Fibroblast of skin of back (primary cell): ENCODE measurements around the gene LMBRD2.
A peak's percentile ranks its signal among the peaks of the same experiment; 100 is the strongest.
"Not testable (repeated sequence)": the region's sequence is repeated elsewhere in the genome, so short reads cannot be mapped to it uniquely, and the experiment has no call there.

Experiments used
- DNase-seq: peaks from one replicate; pipeline ENCODE4 v3.0.0-alpha.2; 2013

LMBRD2 gene

DNA sequence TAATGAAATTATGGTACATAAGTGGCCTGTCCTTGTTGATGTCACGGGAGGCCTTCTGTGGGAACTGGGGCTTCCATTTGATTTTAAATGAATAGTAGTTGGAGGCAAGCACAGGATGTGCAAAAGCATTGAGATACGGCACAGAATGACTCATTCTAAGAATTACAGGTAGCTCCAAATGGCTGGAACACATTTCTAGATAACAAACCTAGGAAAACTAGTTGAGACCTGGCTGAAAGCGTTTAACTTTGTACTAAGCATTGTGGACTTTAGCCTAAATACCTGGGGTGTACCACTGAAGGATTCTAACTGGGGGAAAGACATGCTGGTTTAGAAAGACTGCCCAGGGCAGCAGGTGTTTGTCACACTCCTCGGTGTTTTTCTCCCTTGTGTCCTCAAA, 9.7 kb upstream of the LMBRD2 start:
- DNase-seq: no peak

DNA sequence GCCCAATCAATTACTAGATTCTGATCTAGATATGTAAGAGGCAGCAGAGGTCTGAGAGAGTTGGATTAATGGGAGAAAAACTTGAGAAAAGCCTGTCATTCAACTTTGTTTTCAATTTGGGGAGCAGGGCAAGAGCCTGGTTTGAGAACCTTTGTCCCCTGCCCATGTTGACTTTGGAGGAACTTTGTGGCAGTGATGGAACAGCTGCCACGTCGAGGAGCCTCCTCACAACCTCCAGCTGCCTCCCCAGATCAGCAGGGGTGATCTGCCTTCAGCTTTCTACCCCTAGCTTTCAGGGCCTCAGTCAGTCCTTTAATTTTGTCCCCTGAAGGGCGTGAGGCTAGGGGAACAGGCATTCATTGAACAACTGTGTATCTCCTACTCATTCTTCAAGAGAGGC, 8.9 kb upstream of the LMBRD2 start:
- DNase-seq: no peak

GRCh38 chr5:36158144-36158543, 6.5 kb upstream of the LMBRD2 start:
- peak; percentile 13 for DNase-seq

GRCh38 chr5:36156619-36157018, 4.9 kb upstream of the LMBRD2 start:
- DNase-seq: peak; percentile 93

GRCh38 chr5:36156121-36156601, 4.5 kb upstream of the LMBRD2 start:
- no peak for DNase-seq

GRCh38 chr5:36155291-36155690, 3.6 kb upstream of the LMBRD2 start:
- no peak for DNase-seq

DNA sequence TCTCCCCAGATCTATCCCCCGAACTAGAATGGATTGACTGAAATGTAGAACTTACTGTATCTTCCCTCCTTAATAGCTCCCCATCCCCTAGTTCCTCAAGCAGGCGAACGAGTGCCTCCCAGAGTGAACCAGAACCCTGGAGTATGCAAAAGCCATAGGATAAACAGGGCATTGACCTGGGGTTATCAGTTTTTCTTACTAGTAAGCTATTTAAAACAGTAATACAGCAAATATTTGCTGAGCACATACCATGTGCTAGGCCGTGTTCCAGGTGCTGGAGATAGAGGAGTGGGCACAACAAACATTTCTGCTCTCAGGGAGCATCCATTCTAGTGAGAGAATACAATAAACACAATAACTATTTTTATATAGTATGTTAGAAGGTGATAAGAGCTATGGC, 2.0 kb upstream of the LMBRD2 start:
- no peak for DNase-seq

DNA sequence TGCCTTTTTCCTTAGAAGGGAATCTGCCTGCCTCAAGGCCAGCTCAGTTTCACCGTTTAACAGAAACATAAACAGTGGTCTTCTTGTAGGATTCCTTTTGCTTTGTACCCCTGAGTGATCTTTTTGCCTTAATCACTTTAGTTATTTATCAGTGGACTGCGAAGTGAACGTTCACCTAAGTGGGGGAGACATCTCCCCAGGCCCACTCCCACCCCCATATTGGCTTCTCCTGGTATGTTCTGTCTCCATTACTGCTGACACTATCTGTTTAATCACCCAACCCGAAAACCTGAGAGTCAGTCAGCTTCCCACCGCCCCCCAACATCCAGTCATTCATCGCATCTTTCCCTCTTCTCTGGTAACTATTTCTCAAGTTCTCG, 1.6 kb upstream of the LMBRD2 start:
- no peak for DNase-seq

- DNase-seq: peak; percentile 29
These were observed 924 bp upstream of the LMBRD2 start for GRCh38 chr5:36152324-36153297.

GRCh38 chr5:36150676-36151433, 832 bp downstream of the LMBRD2 start:
- DNase-seq: peak; percentile 51

DNA sequence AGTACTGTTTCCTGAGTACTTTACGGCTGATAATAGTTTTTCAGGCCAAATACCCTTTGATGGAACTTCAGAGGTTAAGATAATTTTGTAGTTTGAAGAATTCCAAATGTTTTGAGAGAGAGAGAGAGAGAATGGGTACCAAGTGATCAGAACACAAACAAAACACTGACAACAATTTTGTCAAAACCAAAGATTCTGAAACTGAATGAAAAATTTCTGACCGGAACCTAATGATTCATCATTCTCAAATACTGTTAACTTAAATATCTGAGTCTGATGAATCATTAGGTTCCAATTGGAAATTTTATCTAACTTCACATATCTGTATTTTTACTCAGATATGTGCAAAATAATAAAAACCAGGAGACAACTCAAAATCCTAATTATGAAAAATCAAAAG, 4.0 kb downstream of the LMBRD2 start:
- no peak for DNase-seq

- DNase-seq: no peak
These were observed 5.3 kb downstream of the LMBRD2 start for GRCh38 chr5:36146390-36146789.

DNA sequence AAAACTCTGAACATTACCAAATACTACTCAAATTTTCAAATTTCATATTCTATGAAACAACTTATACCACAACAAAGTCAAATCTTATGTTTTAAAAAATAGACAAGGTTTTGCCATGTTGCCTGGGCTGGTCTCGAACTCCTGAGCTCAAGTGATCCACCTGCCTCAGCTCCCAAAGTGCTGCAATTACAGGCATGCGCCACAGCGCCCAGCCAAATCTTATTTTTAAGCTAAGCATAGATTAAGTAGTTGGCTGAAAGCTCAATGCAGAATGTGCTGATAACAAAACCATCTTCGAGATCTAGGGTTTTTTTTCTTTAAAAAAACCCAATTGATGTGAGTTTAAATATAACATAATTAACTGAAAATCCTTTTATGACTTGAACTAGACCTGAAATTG, 6.4 kb downstream of the LMBRD2 start:
- DNase-seq: no peak

DNA sequence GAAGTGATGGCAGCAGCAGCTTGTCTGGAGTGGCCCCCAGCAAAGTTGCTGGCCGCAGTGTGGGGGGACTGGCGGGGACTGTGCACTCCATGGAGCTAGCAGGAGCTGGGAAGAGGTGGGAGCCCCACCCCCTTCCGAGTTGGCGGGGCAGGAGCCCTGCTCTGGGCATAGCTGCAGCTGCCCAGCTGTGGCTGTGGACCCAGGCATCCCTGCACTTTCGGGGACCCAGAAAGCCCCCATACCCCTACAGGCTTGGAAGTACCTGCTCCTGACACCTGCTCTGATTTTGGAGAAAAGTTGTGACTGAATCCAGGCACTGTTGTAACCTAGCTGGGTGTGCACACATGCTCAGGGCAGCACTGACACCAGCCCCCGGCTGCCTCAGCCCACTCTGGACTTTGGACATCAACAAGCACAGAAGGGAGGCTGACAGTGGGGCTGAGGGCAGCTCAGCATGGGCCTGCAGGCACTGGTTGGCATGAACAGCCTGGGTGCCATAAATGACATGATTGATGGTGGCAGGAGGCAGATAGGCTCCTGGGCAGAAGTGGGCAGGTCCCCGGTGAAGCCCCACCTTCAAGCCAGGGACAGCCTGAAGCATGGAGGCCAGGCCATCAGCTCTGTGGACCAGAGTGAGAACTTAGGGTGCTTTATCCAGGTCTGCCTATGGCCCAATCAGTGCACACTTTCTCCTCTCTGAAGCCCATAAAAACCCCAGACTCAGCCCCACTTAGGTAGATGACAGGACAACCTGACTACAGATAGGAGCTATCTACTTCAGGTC, 12.6 kb downstream of the LMBRD2 start:
- DNase-seq: no peak

DNA sequence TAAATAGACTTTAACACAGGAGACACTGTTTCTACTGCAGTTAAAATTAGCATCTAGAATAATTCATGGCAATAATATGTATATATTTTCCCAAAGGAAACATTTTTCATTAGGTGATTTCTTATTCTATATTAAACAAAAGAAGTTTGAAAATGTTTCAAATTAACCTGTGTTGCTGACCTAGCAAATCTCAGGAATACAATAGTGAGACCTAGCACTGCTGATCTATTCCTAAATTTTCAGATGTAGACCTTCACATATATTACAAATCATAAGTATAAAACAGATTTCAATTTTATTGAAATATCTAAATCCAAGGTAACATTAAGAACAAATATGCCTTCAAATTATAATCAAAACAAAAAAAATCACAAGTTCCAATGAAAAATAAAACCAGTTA, 15.1 kb downstream of the LMBRD2 start:
- DNase-seq: no peak

DNA sequence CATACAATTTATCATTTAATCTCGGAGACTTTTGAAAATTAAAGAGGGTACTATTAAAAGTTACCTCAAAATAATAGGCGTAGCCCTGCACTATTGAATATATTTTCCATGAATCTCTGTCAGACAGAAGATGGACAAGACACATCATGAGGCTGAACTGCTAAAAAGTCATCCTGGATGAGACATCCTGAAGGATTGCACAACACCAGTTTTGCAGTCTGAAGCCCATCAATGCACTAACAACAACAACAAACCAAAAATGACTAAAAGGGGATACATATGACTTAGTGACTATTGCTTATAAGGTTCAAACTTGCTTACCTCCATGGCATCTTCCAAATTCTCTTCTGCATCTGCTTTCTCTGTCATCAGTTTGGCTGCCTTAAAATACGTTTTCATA, 15.7 kb downstream of the LMBRD2 start:
- no peak for DNase-seq

- not testable (repeated sequence) for DNase-seq
These were observed 18.7 kb downstream of the LMBRD2 start for GRCh38 chr5:36133009-36133408.

DNA sequence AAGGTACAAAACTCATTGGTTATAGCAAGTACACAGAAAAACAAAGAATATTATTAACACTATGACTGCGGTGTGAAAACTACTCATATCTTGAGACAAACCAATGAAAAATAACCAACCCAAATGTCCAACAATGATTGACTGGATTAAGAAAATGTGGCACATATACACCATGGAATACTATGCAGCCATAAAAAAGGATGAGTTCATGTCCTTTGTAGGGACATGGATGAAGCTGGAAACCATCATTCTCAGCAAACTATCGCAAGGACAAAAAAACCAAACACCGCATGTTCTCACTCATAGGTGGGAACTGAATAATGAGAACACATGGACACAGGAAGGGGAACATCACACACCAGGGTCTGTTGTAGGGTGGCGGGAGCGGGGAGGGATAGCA, 22.0 kb downstream of the LMBRD2 start:
- DNase-seq: not testable (repeated sequence)

- no peak for DNase-seq
These were observed 22.9 kb downstream of the LMBRD2 start for GRCh38 chr5:36128795-36129194.

DNA sequence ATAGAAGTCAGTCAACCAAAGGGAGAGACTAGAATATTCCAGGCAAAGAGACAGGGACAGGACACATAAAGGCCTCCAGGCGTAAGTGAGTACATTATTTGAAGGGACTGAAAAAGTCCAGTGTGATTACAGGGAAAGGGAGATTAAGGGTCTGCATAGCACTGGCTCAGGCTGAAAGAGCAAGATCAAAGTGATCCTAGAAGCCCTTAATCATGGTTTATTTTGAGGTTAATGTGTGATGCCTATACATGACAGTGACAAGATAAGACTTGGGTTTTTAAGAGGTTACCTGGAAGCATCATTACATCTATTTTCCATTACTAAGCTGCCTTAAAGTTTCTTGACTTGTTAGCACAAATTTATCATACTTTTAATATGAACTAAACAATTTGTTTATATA, 25.8 kb downstream of the LMBRD2 start:
- no peak for DNase-seq

DNA sequence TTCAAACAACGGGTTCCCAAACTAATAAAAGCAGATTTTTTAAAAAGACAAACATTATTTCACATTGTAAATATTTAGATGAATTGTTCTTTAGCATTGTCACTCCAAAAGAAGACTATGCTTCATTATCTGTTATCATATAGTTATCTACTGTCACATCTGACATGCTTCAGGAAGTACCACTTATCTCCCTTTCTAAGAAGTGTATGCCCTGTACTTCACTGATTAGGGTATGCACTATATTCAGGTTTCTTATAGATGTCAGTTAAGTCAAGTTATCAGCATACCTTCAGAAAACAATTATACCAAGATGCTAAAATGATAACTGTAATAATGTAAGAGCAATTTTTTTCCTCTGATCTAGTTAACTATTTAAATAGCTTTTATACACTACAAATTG, 40.4 kb downstream of the LMBRD2 start:
- DNase-seq: no peak

DNA sequence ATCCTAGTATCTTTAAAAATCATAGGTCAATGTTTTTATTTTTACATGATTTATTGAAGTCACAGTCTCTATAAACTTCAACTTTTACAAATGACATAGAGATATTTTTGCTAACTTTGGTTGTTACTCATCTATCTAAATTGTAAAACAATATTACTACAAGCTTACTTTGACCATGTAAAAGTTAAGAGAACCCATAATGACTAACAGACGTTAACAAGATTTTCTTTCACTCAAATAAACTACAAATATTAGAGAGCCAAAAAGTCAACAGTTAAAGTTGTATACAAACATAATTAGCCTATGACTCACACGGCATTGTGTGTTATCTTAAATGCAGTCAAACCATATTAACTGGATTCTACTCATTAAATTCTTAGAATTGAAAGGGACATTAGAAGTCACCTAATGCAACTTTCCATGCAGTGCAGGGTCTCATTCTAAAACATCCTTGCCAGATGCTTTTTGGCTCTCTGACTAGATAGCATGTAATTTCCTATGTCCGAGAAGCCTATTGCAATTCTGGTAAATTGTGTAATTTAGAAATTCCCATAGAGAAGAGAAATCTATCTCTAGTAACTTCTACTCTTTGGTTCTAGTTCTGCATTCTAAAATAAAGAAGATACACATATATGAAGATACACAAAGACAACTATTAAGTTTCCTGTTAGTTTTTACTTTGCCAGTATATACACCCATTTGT, 42.8 kb downstream of the LMBRD2 start:
- no peak for DNase-seq
